KMS-11 (cell line): ENCODE results near the gene PVR.

Experiments
- H2AFZ ChIP-seq: fragments of 200-600 bp; sonication (generic); 2 replicates; pipeline ENCODE4 v1.6.1; 2016; ENCODE audit warnings: antibody characterized with exemption, mixed run types, low read depth
- H3K27ac ChIP-seq: fragments of 200-600 bp; sonication (generic); 2 replicates; pipeline ENCODE4 v1.6.1; 2016; ENCODE audit warnings: mild to moderate bottlenecking, mixed run types
- H3K27me3 ChIP-seq: fragments of 200-600 bp; sonication (generic); 2 replicates; pipeline ENCODE4 v1.6.1; 2017; ENCODE audit warnings: mild to moderate bottlenecking, low read depth, mixed run types, moderate library complexity; ENCODE audit not compliant: insufficient read depth
- H3K36me3 ChIP-seq: fragments of 200-600 bp; sonication (generic); 2 replicates; pipeline ENCODE4 v1.6.1; 2017; ENCODE audit warnings: mild to moderate bottlenecking, mixed run types; ENCODE audit not compliant: insufficient read depth
- H3K4me1 ChIP-seq: fragments of 200-600 bp; sonication (generic); 2 replicates; pipeline ENCODE4 v1.6.1; 2016; ENCODE audit warnings: mild to moderate bottlenecking, low read depth, mixed run types; ENCODE audit not compliant: poor library complexity, severe bottlenecking
- H3K4me2 ChIP-seq: fragments of 200-600 bp; sonication (generic); 2 replicates; pipeline ENCODE4 v1.7.0; 2016; ENCODE audit warnings: mild to moderate bottlenecking, mixed run types
- H3K4me3 ChIP-seq: fragments of 200-600 bp; sonication (generic); IDR thresholded peaks from 2 replicates; pipeline ENCODE4 v1.6.1; 2017; ENCODE audit warnings: low read depth, low read length, mixed read lengths; ENCODE audit not compliant: insufficient read depth
- H3K79me2 ChIP-seq: fragments of 200-600 bp; sonication (generic); 2 replicates; pipeline ENCODE4 v1.6.1; 2016; ENCODE audit warnings: low read depth, mixed run types; ENCODE audit not compliant: insufficient read depth
- H3K9ac ChIP-seq: fragments of 200-600 bp; sonication (generic); 2 replicates; pipeline ENCODE4 v1.6.1; 2016; ENCODE audit warnings: mild to moderate bottlenecking, mixed run types
- H4K20me1 ChIP-seq: fragments of 200-600 bp; sonication (generic); 2 replicates; pipeline ENCODE4 v1.6.1; 2016; ENCODE audit warnings: mild to moderate bottlenecking, mixed run types; ENCODE audit not compliant: insufficient read depth
- CTCF ChIP-seq: fragments of 200-600 bp; sonication (generic); conservative IDR thresholded peaks from 2 replicates; pipeline ENCODE4 v1.6.1; 2017; ENCODE audit warnings: low read depth, mild to moderate bottlenecking, antibody characterized with exemption, low read length, moderate library complexity, mixed read lengths

PVR gene

GRCh38 chr19:44697670-44698034 lies 53.9 kb downstream of the PVR start:
- H3K4me2 ChIP-seq, result no peak overlapping the region
- no peak for TF ChIP-seq CTCF

GRCh38 chr19:44698492-44699201 lies 54.9 kb downstream of the PVR start, which contains the start of gene CEACAM16:
Gene CEACAM16, plus strand, starts transcription at chr19:44699151. Its CDS starts 2,306 bp downstream, at chr19:44701457.
- H3K9ac ChIP-seq, result no peak within 1 kb of the TSS
- no peaks in the 10 kb centered on the region for H4K20me1 ChIP-seq
- H3K4me2 ChIP-seq, result no peak within 1 kb of the TSS
- no peaks in the 10 kb centered on the region for H3K79me2 ChIP-seq
- no peak within 1 kb of the TSS for H3K4me3 ChIP-seq
- no peak within 1 kb of the TSS for H2AFZ ChIP-seq
- no peaks in the 10 kb centered on the region for H3K27me3 ChIP-seq
- no peaks in the 10 kb centered on the region for H3K36me3 ChIP-seq
- no peak for TF ChIP-seq CTCF
- no peak within 1 kb of the TSS for H3K27ac ChIP-seq
- peaks cover 26% of the 10 kb centered on the region for H3K4me1 ChIP-seq

More at GRCh38 chr19:44697670-44698034, 53.9 kb downstream of the PVR start:
- Histone ChIP-seq H3K36me3 (no peaks in the 10 kb centered on the region), H4K20me1 (no peaks in the 10 kb centered on the region), H2AFZ (no peak overlapping the region), H3K4me3 (no peak overlapping the region), H3K79me2 (no peaks in the 10 kb centered on the region), H3K27me3 (no peaks in the 10 kb centered on the region), H3K9ac (no peak overlapping the region), H3K27ac (no peak overlapping the region), H3K4me1 (peaks cover 36% of the 10 kb centered on the region)

- Histone ChIP-seq H3K36me3 (no peaks in the 10 kb centered on the region), H3K79me2 (no peaks in the 10 kb centered on the region), H3K27me3 (no peaks in the 10 kb centered on the region), H2AFZ (no peak overlapping the region), H3K27ac (no peak overlapping the region), H3K4me1 (peaks cover 16% of the 10 kb centered on the region), H4K20me1 (no peaks in the 10 kb centered on the region), H3K4me3 (no peak overlapping the region), H3K4me2 (no peak overlapping the region), H3K9ac (no peak overlapping the region)
- TF ChIP-seq CTCF, result no peak
Measured at GRCh38 chr19:44700547-44700946, 56.8 kb downstream of the PVR start.

GRCh38 chr19:44701228-44701627 lies 57.5 kb downstream of the PVR start:
- H3K9ac ChIP-seq, result no peak overlapping the region
- no peak overlapping the region for H3K27ac ChIP-seq
- no peaks in the 10 kb centered on the region for H4K20me1 ChIP-seq
- H3K36me3 ChIP-seq, result no peaks in the 10 kb centered on the region
- peaks cover 22% of the 10 kb centered on the region for H3K4me1 ChIP-seq
- H3K4me3 ChIP-seq, result no peak overlapping the region
- no peaks in the 10 kb centered on the region for H3K27me3 ChIP-seq
- TF ChIP-seq CTCF, result no peak
- H2AFZ ChIP-seq, result no peak overlapping the region
- H3K4me2 ChIP-seq, result no peak overlapping the region
- H3K79me2 ChIP-seq, result no peaks in the 10 kb centered on the region
